Loucy (cell line): Measurements from ENCODE around the gene RIN3.
A peak's percentile ranks its signal among the peaks of the same experiment; 100 is the strongest.

ENCODE experiments used
- H2AFZ ChIP-seq: fragments of 200-600 bp; sonication (generic); 2 replicates; pipeline ENCODE4 v1.6.0; 2016; ENCODE audit warnings: antibody characterized with exemption, mild to moderate bottlenecking, low read length, moderate library complexity
- H3F3A ChIP-seq: fragments of 200-600 bp; 2 replicates; pipeline ENCODE4 v1.6.0; 2016; ENCODE audit warnings: antibody characterized with exemption, low read depth, mild to moderate bottlenecking
- H3K27me3 ChIP-seq: fragments of 200-600 bp; sonication (generic); 2 replicates; pipeline ENCODE4 v1.6.1; 2014; ENCODE audit warnings: low read length, mild to moderate bottlenecking; ENCODE audit not compliant: insufficient read depth, poor library complexity, severe bottlenecking
- H3K36me3 ChIP-seq: fragments of 200-600 bp; sonication (generic); 2 replicates; pipeline ENCODE4 v1.6.1; 2016; ENCODE audit warnings: low read length; ENCODE audit not compliant: insufficient read depth
- H3K4me1 ChIP-seq: fragments of 200-600 bp; sonication (generic); 2 replicates; pipeline ENCODE4 v1.5.1; 2014; ENCODE audit warnings: low read length, mild to moderate bottlenecking; ENCODE audit not compliant: insufficient read depth, poor library complexity, severe bottlenecking
- H3K4me2 ChIP-seq: fragments of 200-600 bp; sonication (generic); 2 replicates; pipeline ENCODE4 v1.6.0; 2014; ENCODE audit warnings: antibody characterized with exemption, low read length, low read depth, mild to moderate bottlenecking; ENCODE audit not compliant: poor library complexity, severe bottlenecking
- H3K4me3 ChIP-seq: fragments of 200-600 bp; sonication (generic); 2 replicates; pipeline ENCODE4 v1.5.1; 2014; ENCODE audit warnings: low read length, mild to moderate bottlenecking, mixed read lengths; ENCODE audit not compliant: poor library complexity, severe bottlenecking
- H3K79me2 ChIP-seq: fragments of 200-600 bp; sonication (generic); 2 replicates; pipeline ENCODE4 v1.6.1; 2014; ENCODE audit warnings: low read length; ENCODE audit not compliant: insufficient read depth
- H3K9ac ChIP-seq: fragments of 200-600 bp; sonication (generic); 2 replicates; pipeline ENCODE4 v1.6.0; 2014; ENCODE audit warnings: mild to moderate bottlenecking, low read depth, low read length, moderate library complexity; ENCODE audit not compliant: poor library complexity, severe bottlenecking
- H3K9me2 ChIP-seq: fragments of 200-600 bp; sonication (generic); replicated peaks from 2 replicates; pipeline ENCODE4 v1.6.1; 2016; ENCODE audit warnings: low read depth, low read length, mixed read lengths
- H3K9me3 ChIP-seq: fragments of 200-600 bp; sonication (generic); 2 replicates; pipeline ENCODE4 v1.6.1; 2014; ENCODE audit warnings: mild to moderate bottlenecking, antibody characterized with exemption, low read length, low read depth; ENCODE audit not compliant: insufficient read depth
- H4K20me1 ChIP-seq: fragments of 200-600 bp; sonication (generic); 2 replicates; pipeline ENCODE4 v1.6.0; 2014; ENCODE audit warnings: antibody characterized with exemption, low read length, mild to moderate bottlenecking; ENCODE audit not compliant: insufficient read depth, poor library complexity, severe bottlenecking
- EZH2phosphoT487 ChIP-seq: fragments of 200-600 bp; IDR thresholded peaks from 2 replicates; pipeline ENCODE4 v1.6.1; 2018; ENCODE audit warnings: antibody characterized with exemption, mild to moderate bottlenecking, moderate library complexity, borderline replicate concordance
- TF ChIP-seq, protein P1 (sequence below): fragments of 200-600 bp; sonication (generic); conservative IDR thresholded peaks from 2 replicates; pipeline ENCODE4 v1.5.1; 2014; ENCODE audit warnings: mild to moderate bottlenecking, antibody characterized with exemption, low read length

RIN3 gene

DNA sequence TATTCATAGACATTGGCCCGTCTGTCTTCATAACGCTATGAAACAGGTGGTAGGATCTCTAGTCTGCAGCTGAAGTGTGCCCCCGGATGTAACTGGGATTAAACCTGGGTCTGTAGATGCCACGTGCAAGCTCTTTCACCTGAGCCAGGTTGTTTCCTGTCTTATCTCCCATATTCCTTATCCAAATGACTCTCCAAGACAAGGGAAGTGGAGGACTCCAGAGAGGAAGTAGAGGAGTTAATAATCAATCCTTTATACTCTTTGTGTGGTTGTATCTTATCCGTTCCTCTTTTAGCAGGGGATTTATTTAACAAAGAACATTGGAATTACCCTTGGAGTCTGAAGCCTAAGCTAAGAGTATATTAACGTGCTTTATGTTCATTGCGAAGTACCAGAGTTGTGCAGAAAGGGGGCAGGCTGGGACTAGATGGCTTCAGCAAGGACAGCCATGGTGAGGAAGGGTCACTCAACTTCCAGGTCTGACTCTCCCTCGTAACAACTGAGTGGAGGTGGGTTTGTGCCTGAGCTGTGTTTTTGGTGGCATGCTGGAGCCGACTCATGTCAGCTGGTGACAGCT is 82.8 kb downstream of the RIN3 start:
- Histone ChIP-seq H3K9ac (no peak overlapping the region), H2AFZ (no peak overlapping the region), H3F3A (no peaks in the 10 kb centered on the region), H3K4me2 (no peak overlapping the region), H3K4me3 (no peak overlapping the region), H3K9me2 (no peaks in the 10 kb centered on the region), H4K20me1 (peaks cover 6% of the 10 kb centered on the region), H3K4me1 (peaks cover 6% of the 10 kb centered on the region), H3K36me3 (peaks cover 6% of the 10 kb centered on the region; the same call in 1 of the 2 replicates), H3K27me3 (no peaks in the 10 kb centered on the region), H3K9me3 (no peaks in the 10 kb centered on the region), H3K79me2 (no peaks in the 10 kb centered on the region; the same call in 1 of the 2 replicates)
- TF ChIP-seq, protein P1, sequence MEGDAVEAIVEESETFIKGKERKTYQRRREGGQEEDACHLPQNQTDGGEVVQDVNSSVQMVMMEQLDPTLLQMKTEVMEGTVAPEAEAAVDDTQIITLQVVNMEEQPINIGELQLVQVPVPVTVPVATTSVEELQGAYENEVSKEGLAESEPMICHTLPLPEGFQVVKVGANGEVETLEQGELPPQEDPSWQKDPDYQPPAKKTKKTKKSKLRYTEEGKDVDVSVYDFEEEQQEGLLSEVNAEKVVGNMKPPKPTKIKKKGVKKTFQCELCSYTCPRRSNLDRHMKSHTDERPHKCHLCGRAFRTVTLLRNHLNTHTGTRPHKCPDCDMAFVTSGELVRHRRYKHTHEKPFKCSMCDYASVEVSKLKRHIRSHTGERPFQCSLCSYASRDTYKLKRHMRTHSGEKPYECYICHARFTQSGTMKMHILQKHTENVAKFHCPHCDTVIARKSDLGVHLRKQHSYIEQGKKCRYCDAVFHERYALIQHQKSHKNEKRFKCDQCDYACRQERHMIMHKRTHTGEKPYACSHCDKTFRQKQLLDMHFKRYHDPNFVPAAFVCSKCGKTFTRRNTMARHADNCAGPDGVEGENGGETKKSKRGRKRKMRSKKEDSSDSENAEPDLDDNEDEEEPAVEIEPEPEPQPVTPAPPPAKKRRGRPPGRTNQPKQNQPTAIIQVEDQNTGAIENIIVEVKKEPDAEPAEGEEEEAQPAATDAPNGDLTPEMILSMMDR: peak; percentile 40
- no peak for TF ChIP-seq EZH2phosphoT487

- TF ChIP-seq, protein P1: no peak
- no peak for TF ChIP-seq EZH2phosphoT487
- Histone ChIP-seq H3K4me3 (no peak overlapping the region), H3K9ac (no peak overlapping the region), H3K36me3 (peaks cover 6% of the 10 kb centered on the region; the same call in 1 of the 2 replicates), H3K79me2 (peaks cover 4% of the 10 kb centered on the region; the same call in 1 of the 2 replicates), H4K20me1 (peaks cover 6% of the 10 kb centered on the region), H2AFZ (no peak overlapping the region), H3K9me2 (no peaks in the 10 kb centered on the region), H3F3A (no peaks in the 10 kb centered on the region), H3K4me1 (peaks cover 6% of the 10 kb centered on the region), H3K27me3 (no peaks in the 10 kb centered on the region), H3K4me2 (no peak overlapping the region), H3K9me3 (no peaks in the 10 kb centered on the region)
Observed at GRCh38 chr14:92597906-92598905, 84.6 kb downstream of the RIN3 start.

- no peaks in the 10 kb centered on the region for H3K9me2 ChIP-seq
- no peaks in the 10 kb centered on the region for H3K27me3 ChIP-seq
- no peaks in the 10 kb centered on the region for H3F3A ChIP-seq
- no peak overlapping the region for H3K9ac ChIP-seq
- H3K4me3 ChIP-seq: no peak overlapping the region
- H3K4me2 ChIP-seq: no peak overlapping the region
- H3K79me2 ChIP-seq: peaks cover 16% of the 10 kb centered on the region; the same call in 1 of the 2 replicates
- peaks cover 6% of the 10 kb centered on the region for H3K4me1 ChIP-seq
- peaks cover 6% of the 10 kb centered on the region for H4K20me1 ChIP-seq
- peaks cover 2% of the 10 kb centered on the region; the same call in 1 of the 2 replicates for H3K36me3 ChIP-seq
- H3K9me3 ChIP-seq: no peaks in the 10 kb centered on the region
- TF ChIP-seq, protein P1: no peak
- TF ChIP-seq EZH2phosphoT487: no peak
- H2AFZ ChIP-seq: no peak overlapping the region
Observed at GRCh38 chr14:92599811-92600210, 86.2 kb downstream of the RIN3 start.
